ENCODE measurements around the gene PALS1.

The PALS1 gene

DNA sequence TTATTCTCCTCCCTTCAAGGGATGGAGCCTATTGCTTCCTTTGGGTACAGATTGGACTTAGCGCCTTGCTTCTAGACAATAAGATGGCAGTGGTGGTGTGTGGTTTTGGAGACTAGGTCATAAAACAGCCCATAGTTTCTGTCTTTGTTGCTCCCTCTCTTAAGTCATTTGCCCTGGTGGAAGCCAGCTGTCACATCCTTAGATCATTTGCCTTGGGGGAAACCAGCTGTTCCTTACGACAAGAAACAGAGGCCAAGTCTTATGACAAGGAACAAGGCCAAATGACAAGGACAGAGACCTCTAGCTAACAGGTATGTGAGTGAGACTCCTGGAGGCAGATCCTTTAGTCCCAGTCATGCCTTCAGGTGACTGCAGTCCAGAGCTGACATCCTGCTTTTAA, 9.2 kb upstream of the PALS1 start:
- no peak for DNase-seq (ENCODE audit: low read depth in 1 of 2, low spot score in 1 of 2)
- Histone ChIP-seq H3K27ac (replicated peaks) (no peak overlapping the region), H3K27me3 (ENCODE audit: insufficient read depth, poor library complexity, severe bottlenecking) (no peaks in the 10 kb centered on the region), H3K4me3 (replicated peaks; ENCODE audit: insufficient read depth, low read length) (no peak overlapping the region)
- no peak for TF ChIP-seq GABPA (IDR thresholded peaks at IDR 0.05; ENCODE audit: low read depth)
- TF ChIP-seq SPI1 (IDR thresholded peaks at IDR 0.05; ENCODE audit: borderline replicate concordance, low read depth): no peak
- TF ChIP-seq, protein P1, sequence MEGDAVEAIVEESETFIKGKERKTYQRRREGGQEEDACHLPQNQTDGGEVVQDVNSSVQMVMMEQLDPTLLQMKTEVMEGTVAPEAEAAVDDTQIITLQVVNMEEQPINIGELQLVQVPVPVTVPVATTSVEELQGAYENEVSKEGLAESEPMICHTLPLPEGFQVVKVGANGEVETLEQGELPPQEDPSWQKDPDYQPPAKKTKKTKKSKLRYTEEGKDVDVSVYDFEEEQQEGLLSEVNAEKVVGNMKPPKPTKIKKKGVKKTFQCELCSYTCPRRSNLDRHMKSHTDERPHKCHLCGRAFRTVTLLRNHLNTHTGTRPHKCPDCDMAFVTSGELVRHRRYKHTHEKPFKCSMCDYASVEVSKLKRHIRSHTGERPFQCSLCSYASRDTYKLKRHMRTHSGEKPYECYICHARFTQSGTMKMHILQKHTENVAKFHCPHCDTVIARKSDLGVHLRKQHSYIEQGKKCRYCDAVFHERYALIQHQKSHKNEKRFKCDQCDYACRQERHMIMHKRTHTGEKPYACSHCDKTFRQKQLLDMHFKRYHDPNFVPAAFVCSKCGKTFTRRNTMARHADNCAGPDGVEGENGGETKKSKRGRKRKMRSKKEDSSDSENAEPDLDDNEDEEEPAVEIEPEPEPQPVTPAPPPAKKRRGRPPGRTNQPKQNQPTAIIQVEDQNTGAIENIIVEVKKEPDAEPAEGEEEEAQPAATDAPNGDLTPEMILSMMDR (IDR thresholded peaks at IDR 0.05; ENCODE audit: insufficient read depth, low read length): no peak
- no peak for TF ChIP-seq POLR2AphosphoS5 (IDR thresholded peaks at IDR 0.05; ENCODE audit: low read depth)
- TF ChIP-seq, protein P2, sequence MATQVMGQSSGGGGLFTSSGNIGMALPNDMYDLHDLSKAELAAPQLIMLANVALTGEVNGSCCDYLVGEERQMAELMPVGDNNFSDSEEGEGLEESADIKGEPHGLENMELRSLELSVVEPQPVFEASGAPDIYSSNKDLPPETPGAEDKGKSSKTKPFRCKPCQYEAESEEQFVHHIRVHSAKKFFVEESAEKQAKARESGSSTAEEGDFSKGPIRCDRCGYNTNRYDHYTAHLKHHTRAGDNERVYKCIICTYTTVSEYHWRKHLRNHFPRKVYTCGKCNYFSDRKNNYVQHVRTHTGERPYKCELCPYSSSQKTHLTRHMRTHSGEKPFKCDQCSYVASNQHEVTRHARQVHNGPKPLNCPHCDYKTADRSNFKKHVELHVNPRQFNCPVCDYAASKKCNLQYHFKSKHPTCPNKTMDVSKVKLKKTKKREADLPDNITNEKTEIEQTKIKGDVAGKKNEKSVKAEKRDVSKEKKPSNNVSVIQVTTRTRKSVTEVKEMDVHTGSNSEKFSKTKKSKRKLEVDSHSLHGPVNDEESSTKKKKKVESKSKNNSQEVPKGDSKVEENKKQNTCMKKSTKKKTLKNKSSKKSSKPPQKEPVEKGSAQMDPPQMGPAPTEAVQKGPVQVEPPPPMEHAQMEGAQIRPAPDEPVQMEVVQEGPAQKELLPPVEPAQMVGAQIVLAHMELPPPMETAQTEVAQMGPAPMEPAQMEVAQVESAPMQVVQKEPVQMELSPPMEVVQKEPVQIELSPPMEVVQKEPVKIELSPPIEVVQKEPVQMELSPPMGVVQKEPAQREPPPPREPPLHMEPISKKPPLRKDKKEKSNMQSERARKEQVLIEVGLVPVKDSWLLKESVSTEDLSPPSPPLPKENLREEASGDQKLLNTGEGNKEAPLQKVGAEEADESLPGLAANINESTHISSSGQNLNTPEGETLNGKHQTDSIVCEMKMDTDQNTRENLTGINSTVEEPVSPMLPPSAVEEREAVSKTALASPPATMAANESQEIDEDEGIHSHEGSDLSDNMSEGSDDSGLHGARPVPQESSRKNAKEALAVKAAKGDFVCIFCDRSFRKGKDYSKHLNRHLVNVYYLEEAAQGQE (IDR thresholded peaks at IDR 0.05; ENCODE audit: insufficient replicate concordance, low read depth): no peak

DNA sequence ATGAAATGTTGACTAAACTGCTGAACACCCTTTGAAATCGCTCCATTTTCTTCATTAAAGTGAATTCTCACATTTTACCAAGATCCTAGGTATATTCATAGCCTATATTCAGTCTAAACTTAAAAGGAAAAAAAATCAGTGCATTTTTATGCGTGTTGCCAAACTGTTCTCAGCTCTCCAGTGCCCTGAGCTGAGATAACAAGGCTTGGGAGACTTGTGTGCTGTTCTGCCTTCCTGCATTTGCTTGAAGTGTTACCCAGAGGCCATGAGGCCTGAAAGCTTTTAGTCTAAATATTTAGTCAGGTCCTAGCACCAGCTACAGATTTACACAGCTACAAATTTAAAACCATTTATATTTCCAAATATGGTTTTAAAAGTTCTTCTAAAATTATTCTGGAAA, 8.6 kb upstream of the PALS1 start:
- Histone ChIP-seq H3K27ac (replicated peaks) (no peak overlapping the region), H3K27me3 (ENCODE audit: insufficient read depth, poor library complexity, severe bottlenecking) (no peaks in the 10 kb centered on the region), H3K4me3 (replicated peaks; ENCODE audit: insufficient read depth, low read length) (no peak overlapping the region)
- no peak for DNase-seq (ENCODE audit: low read depth in 1 of 2, low spot score in 1 of 2)
- TF ChIP-seq, protein P2 (IDR thresholded peaks at IDR 0.05; ENCODE audit: insufficient replicate concordance, low read depth): no peak
- TF ChIP-seq POLR2AphosphoS5 (IDR thresholded peaks at IDR 0.05; ENCODE audit: low read depth) (no peak), GABPA (IDR thresholded peaks at IDR 0.05; ENCODE audit: low read depth) (no peak), SPI1 (IDR thresholded peaks at IDR 0.05; ENCODE audit: borderline replicate concordance, low read depth) (no peak)
- TF ChIP-seq, protein P1 (IDR thresholded peaks at IDR 0.05; ENCODE audit: insufficient read depth, low read length): no peak

DNA sequence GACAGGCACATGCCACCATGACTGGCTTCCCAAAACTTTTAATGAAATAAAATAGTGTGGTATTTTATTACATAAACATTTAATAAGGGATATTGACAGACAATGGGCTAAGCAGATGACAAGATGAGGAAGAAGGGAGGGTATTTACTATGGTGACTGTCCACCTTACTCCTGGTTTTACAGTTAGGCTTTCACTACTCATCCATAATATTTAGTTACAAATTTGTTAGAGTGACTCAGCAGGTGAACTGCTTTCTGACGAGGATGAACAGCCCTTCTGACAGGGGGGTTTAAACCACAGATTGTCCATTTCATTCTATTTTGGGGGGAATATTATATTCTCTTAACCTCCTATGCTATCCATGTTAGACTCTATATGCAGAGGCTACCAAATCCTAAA, 3.6 kb upstream of the PALS1 start:
- no peak overlapping the region for H3K27ac ChIP-seq (replicated peaks)
- H3K27me3 ChIP-seq (ENCODE audit: insufficient read depth, poor library complexity, severe bottlenecking): no peaks in the 10 kb centered on the region
- TF ChIP-seq, protein P2 (IDR thresholded peaks at IDR 0.05; ENCODE audit: insufficient replicate concordance, low read depth): no peak
- TF ChIP-seq, protein P1 (IDR thresholded peaks at IDR 0.05; ENCODE audit: insufficient read depth, low read length): no peak
- TF ChIP-seq POLR2AphosphoS5 (IDR thresholded peaks at IDR 0.05; ENCODE audit: low read depth): no peak
- TF ChIP-seq GABPA (IDR thresholded peaks at IDR 0.05; ENCODE audit: low read depth): no peak
- no peak for TF ChIP-seq SPI1 (IDR thresholded peaks at IDR 0.05; ENCODE audit: borderline replicate concordance, low read depth)
- H3K4me3 ChIP-seq (replicated peaks; ENCODE audit: insufficient read depth, low read length): no peak overlapping the region
- no peak for DNase-seq (ENCODE audit: low read depth in 1 of 2, low spot score in 1 of 2)
